T-helper 2 cell treated with Interferon-gamma antibody and Interleukin-4, amounts not matched to agents 100 ng/mL and 5 ng/mL, for 36 hours (primary cell): ENCODE results near the gene ARHGAP12. TPM values are rescaled to one million over a fixed set of nuclear protein-coding genes. Genes with fewer than 3 reads are reported as not detected.
"Not testable (repeated sequence)": the region's sequence is repeated elsewhere in the genome, so short reads cannot be mapped to it uniquely, and the experiment has no call there.

Experiments
- intact Hi-C: fragments of 100-400 bp; cut with micrococcal nuclease; formaldehyde crosslinking; loops from one replicate; pipeline ENCODE4 v1.15.1; 2023
- total RNA-seq: library from RNA; stranded (reverse); gene quantifications from 2 replicates; pipeline ENCODE4 v1.2.3, GENCODE V29; 2022

The ARHGAP12 gene
- total RNA-seq, 1 donor from 2014 or later: 5.3 TPM

- intact Hi-C loops: loop anchor here (10.0 kb wide), 1 partner anchor 280 kb away; no protein-coding TSS in a partner anchor
Observed at GRCh38 chr10:31774299-31774900, 154.2 kb downstream of the ARHGAP12 start.

GRCh38 chr10:31773749-31774298 lies 154.8 kb downstream of the ARHGAP12 start:
- intact Hi-C loops: loop anchor here (10.0 kb wide), 1 partner anchor 279 kb away; no protein-coding TSS in a partner anchor

- intact Hi-C loops: loop anchor here (10.0 kb wide), 1 partner anchor 277 kb away; no protein-coding TSS in a partner anchor
Observed at GRCh38 chr10:31771331-31771831, 157.2 kb downstream of the ARHGAP12 start.

- intact Hi-C loops: loop anchor here (1.0 to 10.0 kb wide), 2 partner anchors 276 to 986 kb away; no protein-coding TSS in a partner anchor
Observed at GRCh38 chr10:31770307-31770902, 158.2 kb downstream of the ARHGAP12 start.

- intact Hi-C loops: no loop called here
Observed at GRCh38 chr10:31769564-31769963, 159.1 kb downstream of the ARHGAP12 start.

- intact Hi-C loops: not testable (repeated sequence)
Observed at GRCh38 chr10:31768935-31769334, 159.7 kb downstream of the ARHGAP12 start.

GRCh38 chr10:31768467-31768866 lies 160.2 kb downstream of the ARHGAP12 start:
- intact Hi-C loops: no loop called here

GRCh38 chr10:31765541-31765940 lies 163.1 kb downstream of the ARHGAP12 start:
- intact Hi-C loops: no loop called here

GRCh38 chr10:31762316-31762715 lies 166.3 kb downstream of the ARHGAP12 start:
- intact Hi-C loops: no loop called here

GRCh38 chr10:31761156-31761555 lies 167.5 kb downstream of the ARHGAP12 start:
- intact Hi-C loops: loop anchor here (2.0 kb wide), 2 partner anchors 54 to 170 kb away; no protein-coding TSS in a partner anchor

- intact Hi-C loops: loop anchor here (1.0 to 2.0 kb wide), 8 partner anchors 15 to 728 kb away; no protein-coding TSS in a partner anchor
Observed at GRCh38 chr10:31760674-31761081, 168.0 kb downstream of the ARHGAP12 start.

- intact Hi-C loops: loop anchor here (1.0 to 2.0 kb wide), 8 partner anchors 15 to 728 kb away; no protein-coding TSS in a partner anchor
Observed at GRCh38 chr10:31759799-31760626, 168.6 kb downstream of the ARHGAP12 start.

- intact Hi-C loops: no loop called here
Observed at GRCh38 chr10:31759124-31759798, 169.4 kb downstream of the ARHGAP12 start.

- intact Hi-C loops: no loop called here
Observed at GRCh38 chr10:31758495-31758894, 170.1 kb downstream of the ARHGAP12 start.

- intact Hi-C loops: no loop called here
Observed at GRCh38 chr10:31757831-31758230, 170.8 kb downstream of the ARHGAP12 start.

GRCh38 chr10:31757386-31757791 lies 171.2 kb downstream of the ARHGAP12 start:
- intact Hi-C loops: no loop called here

- intact Hi-C loops: no loop called here
Observed at GRCh38 chr10:31756729-31757110, 171.9 kb downstream of the ARHGAP12 start.

- intact Hi-C loops: no loop called here
Observed at GRCh38 chr10:31756101-31756728, 172.4 kb downstream of the ARHGAP12 start.
